SK-N-SH (cell line): ENCODE data around the gene SRMS. TPM values are rescaled to one million over a fixed set of nuclear protein-coding genes. Genes with fewer than 3 reads are reported as not detected.

ENCODE experiments used
- CTCF ChIA-PET: fragments of 300-600, 350-600 bp; formaldehyde crosslinking; extraction: SDS; loops from one replicate; lab custom pipeline; 2021; lab: Yijun Ruan, JAX
- POLR2A ChIA-PET: fragments of 350-600 bp; sonication (Branson Sonifier 250); formaldehyde crosslinking; extraction: SDS; loops from one replicate; lab custom pipeline; 2020; ENCODE audit warnings: antibody characterized with exemption, inconsistent platforms; lab: Yijun Ruan, JAX
- DNase-seq: peaks from one replicate; pipeline ENCODE4 v3.0.0; 2012
- H2AFZ ChIP-seq: fragments of 200-600 bp; sonication (generic); 2 replicates; pipeline ENCODE4 v1.8.1; 2016; ENCODE audit warnings: antibody characterized with exemption, mild to moderate bottlenecking, low read depth
- H3F3A ChIP-seq: fragments of 200-600 bp; sonication (generic); replicated peaks from 2 replicates; pipeline ENCODE3; 2016; ENCODE audit warnings: antibody characterized with exemption, mild to moderate bottlenecking; ENCODE audit not compliant: insufficient read depth
- H3K27ac ChIP-seq, 2 experiments: fragments of 200-500 bp in 1 of 2; fragments of 200-600 bp in 1 of 2; sonication (Bioruptor generic) in 1 of 2; sonication (generic), shearing (Covaris generic) in 1 of 2; 2 replicates each; pipeline versions ENCODE4 v1.5.1 to v1.6.1; 2014 to 2016; ENCODE audit warnings: low read depth in 2 of 2, inconsistent platforms in 1 of 2, low read length in 1 of 2, mild to moderate bottlenecking in 1 of 2, mixed read lengths in 1 of 2
- H3K27me3 ChIP-seq: fragments of 200-600 bp; sonication (generic), shearing (Covaris generic); 2 replicates; pipeline ENCODE4 v1.6.1; 2016; ENCODE audit warnings: mixed run types; ENCODE audit not compliant: insufficient read depth
- H3K36me3 ChIP-seq, 2 experiments: fragments of 200-500 bp in 1 of 2; fragments of 200-600 bp in 1 of 2; sonication (Bioruptor generic) in 1 of 2; sonication (generic) in 1 of 2; replicated peaks in 1 of 2; 2 replicates each; pipeline versions ENCODE3 to v1.5.1; 2014 to 2016; ENCODE audit warnings: low read length in 1 of 2, mild to moderate bottlenecking in 1 of 2; ENCODE audit not compliant: insufficient read depth in 2 of 2, control insufficient read depth in 1 of 2
- H3K4me1 ChIP-seq, 2 experiments: fragments of 200-500 bp in 1 of 2; fragments of 200-600 bp in 1 of 2; sonication (Bioruptor generic) in 1 of 2; sonication (generic), shearing (Covaris generic) in 1 of 2; 2 replicates each; pipeline versions ENCODE4 v1.5.1 to v1.6.1; 2014 to 2016; ENCODE audit warnings: low read depth in 1 of 2, low read length in 1 of 2, mixed run types in 1 of 2; ENCODE audit not compliant: insufficient read depth in 2 of 2, control insufficient read depth in 1 of 2
- H3K4me2 ChIP-seq: fragments of 200-600 bp; sonication (generic), shearing (Covaris generic); 2 replicates; pipeline ENCODE4 v1.6.1; 2017; ENCODE audit warnings: mixed run types
- H3K4me3 ChIP-seq, 2 experiments: fragments of 200-500 bp in 1 of 2; fragments of 200-600 bp in 1 of 2; sonication (Bioruptor generic) in 1 of 2; sonication (generic), shearing (Covaris generic) in 1 of 2; 2 replicates each; pipeline versions ENCODE4 v1.5.1 to v1.8.1; 2014 to 2016; ENCODE audit warnings: low read depth in 2 of 2, inconsistent platforms in 1 of 2, low read length in 1 of 2, mild to moderate bottlenecking in 1 of 2, mixed read lengths in 1 of 2, moderate library complexity in 1 of 2
- H3K79me2 ChIP-seq: fragments of 200-600 bp; sonication (generic); 2 replicates; pipeline ENCODE4 v1.8.1; 2017; ENCODE audit warnings: mild to moderate bottlenecking; ENCODE audit not compliant: insufficient read depth
- H3K9ac ChIP-seq: fragments of 200-600 bp; sonication (generic); 2 replicates; pipeline ENCODE4 v1.6.1; 2017; ENCODE audit warnings: mixed run types
- H3K9me2 ChIP-seq: fragments of 200-600 bp; sonication (generic); 2 replicates; pipeline ENCODE4 v1.6.1; 2017; ENCODE audit warnings: mixed run types
- H3K9me3 ChIP-seq: fragments of 200-600 bp; sonication (generic); 2 replicates; pipeline ENCODE4 v1.6.1; 2017; ENCODE audit warnings: mixed run types, mild to moderate bottlenecking, moderate library complexity
- H4K20me1 ChIP-seq: fragments of 200-600 bp; sonication (generic); 2 replicates; pipeline ENCODE4 v1.6.1; 2017; ENCODE audit warnings: mild to moderate bottlenecking, mixed run types; ENCODE audit not compliant: insufficient read depth
- CTCF ChIP-seq: fragments of 200-600 bp; sonication (generic); IDR thresholded peaks from 2 replicates; pipeline ENCODE4 v1.6.1; 2017; ENCODE audit warnings: antibody characterized with exemption, mild to moderate bottlenecking, moderate library complexity
- ELF1 ChIP-seq: IDR thresholded peaks from 2 replicates; pipeline ENCODE4 v1.4.0; 2012
- FOXM1 ChIP-seq: IDR thresholded peaks from 2 replicates; pipeline ENCODE4 v1.4.0; 2012; ENCODE audit warnings: low read depth, mild to moderate bottlenecking
- GABPA ChIP-seq: IDR thresholded peaks from 2 replicates; pipeline ENCODE4 v1.4.0; 2012; ENCODE audit warnings: low read depth, mild to moderate bottlenecking
- IRF3 ChIP-seq: fragments of 150-350 bp; IDR thresholded peaks from 2 replicates; pipeline ENCODE4 v1.6.1; 2016; ENCODE audit warnings: mild to moderate bottlenecking, low read depth, low read length
- NRF1 ChIP-seq: IDR thresholded peaks from 2 replicates; pipeline ENCODE4 v1.6.1; 2012; ENCODE audit warnings: low read depth, mild to moderate bottlenecking, low read length
- RXRA ChIP-seq: IDR thresholded peaks from 2 replicates; pipeline ENCODE4 v1.4.0; 2012; ENCODE audit warnings: low read depth, mild to moderate bottlenecking, borderline replicate concordance
- SMC3 ChIP-seq: IDR thresholded peaks from 2 replicates; pipeline ENCODE4 v1.6.1; 2012; ENCODE audit warnings: low read depth, low read length, improper control_type of control experiment
- USF1 ChIP-seq: IDR thresholded peaks from 2 replicates; pipeline ENCODE4 v1.4.0; 2012; ENCODE audit warnings: low read depth, borderline replicate concordance
- USF2 ChIP-seq: fragments of 150-350 bp; IDR thresholded peaks from 2 replicates; pipeline ENCODE4 v1.6.1; 2017; ENCODE audit warnings: antibody characterized with exemption, low read length, low read depth, borderline replicate concordance
- YY1 ChIP-seq: IDR thresholded peaks from 2 replicates; pipeline ENCODE4 v1.4.0; 2012; ENCODE audit warnings: low read depth, mild to moderate bottlenecking
- ZBTB33 ChIP-seq: IDR thresholded peaks from 2 replicates; pipeline ENCODE4 v1.4.0; 2012; ENCODE audit warnings: low read depth, borderline replicate concordance
- WGBS: methylation state at CpG from one replicate; pipeline ENCODE4 v1.1.6; 2017; ENCODE audit warnings: low lambda C conversion rate; 5-methylcytosine and 5-hydroxymethylcytosine counted together
- polyA plus RNA-seq, 3 experiments: library from polyadenylated mRNA; depleted of rRNA; stranded (reverse); fragments of >200 nt; gene quantifications; 2 replicates each; pipeline ENCODE4 v1.2.3, GENCODE V29; 2012

SRMS gene
- polyA plus RNA-seq, 1 of the 3 experiments (the other 2 are of a cell fraction): not detected

GRCh38 chr20:63549679-63550282 is 2.2 kb upstream of the SRMS start:
- H3K4me1 ChIP-seq: peaks cover 0 to 9% of the 10 kb centered on the region in 2 experiments; a peak in 1 of 4 replicates
- no peak for DNase-seq
- H3K36me3 ChIP-seq: no peaks in the 10 kb centered on the region
- TF ChIP-seq RXRA: no peak
- no peak for TF ChIP-seq ELF1
- no peak for TF ChIP-seq IRF3
- no peak for TF ChIP-seq GABPA
- TF ChIP-seq USF2: no peak
- no peak for TF ChIP-seq USF1
- H3K79me2 ChIP-seq: no peaks in the 10 kb centered on the region
- H3K4me2 ChIP-seq: no peak overlapping the region
- no peak overlapping the region for H3K27ac ChIP-seq
- H2AFZ ChIP-seq: no peak overlapping the region
- CTCF ChIA-PET: interaction anchor here (0.9 to 8.2 kb wide), 3 partner anchors 11 to 191 kb away, joined by 3 to 66 read pairs (median 3); partner anchors contain the start of gene PTK6
- H3K27me3 ChIP-seq: no peaks in the 10 kb centered on the region
- no peak overlapping the region for H3K4me3 ChIP-seq
- no peaks in the 10 kb centered on the region for H4K20me1 ChIP-seq
- H3K9me2 ChIP-seq: no peaks in the 10 kb centered on the region
- no peak overlapping the region for H3K9ac ChIP-seq
- 86% methylated on average over 17 of the region's 18 CpGs for WGBS
- no peaks in the 10 kb centered on the region for H3K9me3 ChIP-seq
- peaks cover 9% of the 10 kb centered on the region for H3F3A ChIP-seq
- POLR2A ChIA-PET: no interaction called here

GRCh38 chr20:63549019-63549418 is 1.5 kb upstream of the SRMS start:
- Histone ChIP-seq H3F3A (peaks cover 9% of the 10 kb centered on the region), H3K4me1 (peaks cover 0 to 3% of the 10 kb centered on the region in 2 experiments; a peak in 1 of 4 replicates), H3K4me2 (no peak overlapping the region), H3K9me2 (no peaks in the 10 kb centered on the region), H2AFZ (no peak overlapping the region), H3K79me2 (no peaks in the 10 kb centered on the region), H3K4me3 (no peak overlapping the region), H3K9ac (no peak overlapping the region), H3K9me3 (no peaks in the 10 kb centered on the region), H4K20me1 (no peaks in the 10 kb centered on the region), H3K27ac (no peak overlapping the region), H3K27me3 (no peaks in the 10 kb centered on the region), H3K36me3 (no peaks in the 10 kb centered on the region)
- ChIA-PET CTCF (interaction anchor here (1.2 to 8.2 kb wide), 2 partner anchors 10 to 53 kb away, joined by 3 to 66 read pairs; partner anchors contain the start of gene PTK6), POLR2A (no interaction called here)
- WGBS: 88% methylated on average over 24 of the region's 25 CpGs
- no peak for TF ChIP-seq CTCF
- no peak for TF ChIP-seq FOXM1
- no peak for TF ChIP-seq ZBTB33
- no peak for TF ChIP-seq NRF1
- no peak for TF ChIP-seq ELF1
- TF ChIP-seq SMC3: no peak
- TF ChIP-seq YY1: no peak
- DNase-seq: no peak
